NCI-H1417 treated with DMSO at 0.1 percent for 48 hours (cell line): ENCODE results near the gene DENND11.

Experiments
- DNase-seq: peaks from one replicate; lab custom pipeline; 2025; lab: John Stamatoyannopoulos, UW

The DENND11 gene, protein sequence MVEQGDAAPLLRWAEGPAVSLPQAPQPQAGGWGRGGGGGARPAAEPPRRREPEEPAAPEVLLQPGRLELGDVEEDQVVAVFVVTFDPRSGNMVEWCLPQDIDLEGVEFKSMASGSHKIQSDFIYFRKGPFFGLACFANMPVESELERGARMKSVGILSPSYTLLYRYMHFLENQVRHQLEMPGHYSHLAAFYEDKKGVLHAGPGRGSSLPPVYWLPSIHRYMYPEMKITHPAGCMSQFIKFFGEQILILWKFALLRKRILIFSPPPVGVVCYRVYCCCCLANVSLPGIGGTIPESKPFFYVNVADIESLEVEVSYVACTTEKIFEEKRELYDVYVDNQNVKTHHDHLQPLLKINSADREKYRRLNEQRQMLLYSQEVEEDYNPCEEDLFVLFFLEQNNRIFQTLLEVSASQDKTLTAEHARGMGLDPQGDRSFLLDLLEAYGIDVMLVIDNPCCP

DNA sequence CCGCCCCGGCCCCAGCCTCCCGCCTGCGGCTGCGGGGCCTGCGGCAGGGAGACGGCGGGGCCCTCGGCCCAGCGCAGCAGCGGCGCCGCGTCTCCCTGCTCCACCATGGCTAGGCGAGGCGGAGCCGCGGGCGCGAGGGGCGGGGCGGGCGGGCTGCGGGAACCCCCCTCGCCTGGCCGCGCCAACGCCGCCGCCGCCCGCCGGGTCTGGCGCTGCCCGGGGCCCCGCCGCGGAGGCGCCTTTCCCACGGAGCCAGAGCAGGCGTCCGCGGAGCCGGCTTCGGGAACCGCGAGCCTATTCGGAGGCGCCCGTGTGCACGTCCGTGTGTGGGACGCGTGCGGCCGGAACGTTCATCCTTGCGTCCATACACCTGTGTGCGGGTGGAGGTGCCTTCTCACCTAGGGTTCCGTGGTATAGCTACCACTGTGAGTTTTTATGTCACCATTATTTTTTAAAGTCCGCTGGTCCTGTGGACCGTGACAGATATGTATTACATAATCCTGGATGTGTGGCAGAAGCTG is at the start of gene DENND11:
Gene DENND11 (minus strand): TSS at position 120 of the 521 bp plus-strand sequence. CDS start 13 bp downstream, at position 107.
- no peak for DNase-seq

- no peak for DNase-seq
These were observed 46.4 kb upstream of the DENND11 start for GRCh38 chr7:141748396-141748795.

DNA sequence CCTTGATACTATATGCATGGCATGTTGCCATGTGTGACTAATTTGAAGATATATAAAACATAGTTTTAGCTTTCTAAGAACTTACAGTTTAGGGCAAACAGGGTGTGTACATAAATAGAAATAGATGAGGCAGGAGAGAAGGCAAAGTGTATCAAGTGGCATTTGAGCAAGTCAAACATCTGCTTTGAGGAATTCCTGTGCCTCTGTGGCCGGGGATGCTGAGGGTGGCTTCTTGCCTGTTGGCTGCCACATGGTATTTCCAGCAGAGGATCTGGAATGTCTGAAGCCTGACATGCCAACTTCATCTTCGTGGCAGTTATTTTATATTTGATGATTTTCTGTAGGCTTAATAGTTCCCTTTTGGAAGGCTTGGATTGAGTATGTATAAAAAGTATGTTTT is 42.2 kb upstream of the DENND11 start:
- no peak for DNase-seq

DNA sequence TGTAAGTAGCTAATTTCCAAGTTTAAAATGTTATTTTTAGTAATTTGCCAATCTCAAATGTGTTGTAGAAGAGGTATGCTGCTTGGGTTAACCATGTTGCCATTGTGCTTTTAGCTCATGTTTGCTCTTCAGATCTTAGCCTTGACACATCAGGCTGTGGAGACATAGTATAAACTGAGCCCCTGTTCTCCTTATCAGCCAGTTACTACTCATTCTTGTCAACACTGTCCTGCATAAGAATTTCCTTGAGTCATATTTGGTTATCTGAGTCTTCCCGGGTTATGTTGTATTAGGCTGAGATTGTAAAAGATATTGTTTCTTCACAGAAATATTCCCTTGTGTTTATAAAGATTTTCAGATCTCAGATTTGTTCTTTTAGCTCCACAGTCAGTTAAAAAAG is 40.3 kb upstream of the DENND11 start:
- no peak for DNase-seq

DNA sequence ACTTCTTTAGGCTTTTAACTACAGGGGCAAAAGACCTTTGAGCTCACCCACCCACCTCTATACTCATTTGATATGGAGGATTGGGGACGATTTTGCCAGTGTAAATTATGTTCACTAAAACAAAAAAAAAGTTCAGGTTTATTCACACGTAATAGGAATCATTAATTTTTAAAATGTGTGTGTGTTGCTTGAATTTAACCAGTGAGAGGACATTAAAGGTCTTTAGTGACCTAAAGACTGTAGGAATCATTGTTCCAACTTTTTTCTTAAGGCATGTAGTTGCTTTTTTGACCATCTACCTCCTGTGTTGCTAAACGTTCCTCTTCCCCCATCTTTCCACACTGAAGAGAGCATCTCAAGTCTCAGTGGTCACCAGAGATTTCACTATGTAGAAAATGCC is 37.3 kb upstream of the DENND11 start:
- no peak for DNase-seq

DNA sequence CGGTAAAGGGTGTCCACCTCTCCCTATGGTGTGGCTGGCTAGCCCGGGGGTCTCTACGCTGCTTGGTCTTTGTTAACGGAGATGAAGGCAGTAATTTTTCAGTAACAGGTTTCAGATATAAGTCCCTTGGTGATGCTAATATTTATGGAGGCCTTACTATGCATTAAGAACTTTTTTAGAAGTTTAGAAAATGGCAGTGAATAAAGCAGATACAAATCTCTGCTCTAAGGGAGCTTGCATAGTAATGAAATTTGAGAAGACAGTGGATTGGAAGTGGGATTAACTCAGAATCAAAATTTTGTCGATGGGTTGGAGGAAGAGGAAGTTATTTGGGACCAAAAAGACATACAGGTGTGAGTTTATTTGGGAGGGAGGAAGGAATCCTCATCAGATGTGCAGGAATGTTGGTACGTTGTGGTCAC is 36.6 kb upstream of the DENND11 start:
- DNase-seq: no peak

DNA sequence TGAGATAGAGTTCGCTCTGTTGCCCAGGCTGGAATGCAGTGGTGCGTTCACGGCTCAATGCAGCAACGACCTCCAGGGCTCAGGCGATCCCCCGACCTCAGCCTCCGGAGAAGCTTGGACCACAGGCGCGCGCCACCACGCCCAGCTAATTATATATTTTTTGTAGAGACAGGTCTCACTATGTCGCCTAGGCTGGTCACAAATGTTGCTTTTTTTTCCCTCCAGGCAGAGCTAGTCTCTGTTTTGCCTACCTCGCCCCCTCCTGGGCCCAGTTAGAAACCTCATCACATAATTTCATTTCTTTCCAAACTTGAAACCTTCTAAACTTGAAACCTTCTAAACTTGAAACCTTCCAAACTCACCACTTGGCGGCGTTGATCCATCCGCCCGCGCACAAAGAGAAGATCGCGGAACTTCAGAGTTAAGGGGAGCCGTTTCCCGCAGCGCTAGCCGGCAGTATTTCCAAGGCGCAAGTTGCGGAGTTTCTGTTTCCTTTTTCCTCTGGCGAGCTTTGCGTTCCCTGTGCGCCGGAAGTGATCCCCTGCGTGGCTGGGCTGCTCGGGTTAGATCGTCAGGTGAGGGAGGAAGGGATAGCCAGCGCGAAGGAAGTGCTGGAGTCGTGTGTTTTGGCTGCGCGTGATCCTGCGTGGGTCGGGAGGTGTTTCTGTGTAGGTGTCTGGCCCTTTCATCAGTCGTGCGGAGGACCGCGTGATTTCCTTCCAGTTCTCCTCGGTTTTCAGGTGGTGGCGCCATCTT is 36.0 kb upstream of the DENND11 start, which contains the start of gene SSBP1:
Gene SSBP1 (plus strand): TSS at position 523 of the 756 bp plus-strand sequence. CDS start 809 bp downstream, outside the sequence.
- DNase-seq: peak; percentile 97

DNA sequence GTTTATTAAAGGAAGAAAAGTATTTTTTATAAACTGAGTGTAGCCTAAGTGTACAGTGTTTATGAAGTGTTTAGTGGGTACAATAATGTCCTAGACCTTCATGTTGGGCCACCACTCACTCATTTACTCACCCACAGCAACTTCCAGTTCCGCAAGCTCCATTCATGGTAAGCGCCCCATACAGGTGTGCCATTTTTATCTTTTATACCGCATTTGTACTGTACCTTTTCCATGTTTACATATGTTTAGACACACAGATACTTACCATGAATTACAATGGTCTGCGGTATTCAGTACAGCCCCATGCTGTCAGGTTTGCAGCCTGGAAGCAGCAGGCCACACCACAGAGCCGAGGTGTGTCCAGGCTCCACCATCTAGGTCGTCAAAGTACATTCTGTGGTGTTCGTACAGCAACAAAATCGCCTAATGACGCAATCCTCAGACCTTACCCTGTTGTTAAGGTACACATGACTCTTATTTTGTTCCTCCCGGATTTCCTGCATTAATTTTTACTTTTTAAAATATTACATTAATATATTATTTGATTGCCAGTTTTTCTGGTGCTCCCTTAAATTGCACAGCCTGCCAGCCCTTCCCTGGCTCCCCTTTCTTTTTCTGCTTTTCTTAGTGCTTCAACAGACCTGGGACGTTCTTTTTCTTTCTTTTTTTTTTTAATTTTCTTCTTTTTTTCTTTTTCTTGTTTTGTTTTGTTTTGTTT is 35.3 kb upstream of the DENND11 start:
- no peak for DNase-seq

DNA sequence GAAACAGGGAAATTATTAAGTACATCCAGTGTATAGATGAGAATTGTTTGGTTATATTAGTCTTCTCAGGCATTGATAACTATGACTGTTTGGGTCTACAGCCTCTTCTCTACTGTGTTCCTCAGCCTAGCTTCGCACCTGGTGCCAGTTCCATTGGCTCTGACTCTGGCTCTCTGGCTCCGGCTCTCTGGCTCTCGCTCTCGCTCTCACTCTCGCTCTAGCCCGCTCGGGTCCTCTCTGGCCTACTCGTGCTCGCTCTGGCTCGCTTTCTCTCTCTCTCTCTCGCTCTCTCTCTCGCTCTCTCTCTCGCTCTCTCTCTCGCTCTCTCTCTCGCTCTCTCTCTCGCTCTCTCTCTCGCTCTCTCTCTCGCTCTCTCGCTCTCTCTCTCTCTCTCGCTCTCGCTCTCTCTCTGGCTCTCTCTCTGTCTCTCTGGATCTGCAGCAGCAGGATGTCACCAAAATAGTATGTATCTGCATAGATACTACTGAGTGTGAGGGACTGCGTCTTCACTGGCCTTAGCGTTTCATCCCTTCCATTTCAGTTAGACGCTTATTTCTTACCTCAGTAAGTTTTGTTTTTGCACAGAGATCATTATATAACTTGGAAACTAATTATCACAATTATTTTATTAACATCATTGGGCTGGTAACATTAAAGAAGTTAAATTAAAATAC is 29.6 kb upstream of the DENND11 start:
- no peak for DNase-seq

GRCh38 chr7:141729020-141729419 is 27.1 kb upstream of the DENND11 start:
- no peak for DNase-seq

GRCh38 chr7:141722529-141722928 is 20.6 kb upstream of the DENND11 start:
- DNase-seq: no peak

- DNase-seq: no peak
These were observed 15.5 kb upstream of the DENND11 start for GRCh38 chr7:141717450-141717849.

- DNase-seq: no peak
These were observed 14.1 kb upstream of the DENND11 start for GRCh38 chr7:141715794-141716689.

GRCh38 chr7:141715018-141715417 is 13.1 kb upstream of the DENND11 start:
- no peak for DNase-seq

DNA sequence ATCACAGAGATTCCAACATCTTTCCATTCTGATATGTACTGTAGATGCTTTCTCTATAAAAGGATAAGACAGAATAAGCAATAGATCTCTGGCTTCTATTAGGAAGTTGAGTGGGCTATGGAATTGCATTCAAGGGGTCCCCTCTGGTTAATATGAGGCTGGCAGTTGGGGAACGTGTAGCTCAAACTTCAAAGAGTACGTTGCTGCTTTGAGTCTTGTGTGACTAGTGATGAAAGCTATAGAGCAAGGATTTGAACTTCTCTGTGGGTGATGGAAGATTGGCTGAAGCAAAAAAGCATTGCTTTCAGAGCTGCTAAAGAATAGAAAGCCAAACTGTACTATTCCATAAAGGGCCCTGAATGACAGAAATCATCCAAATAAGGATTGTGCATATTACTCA is 12.6 kb upstream of the DENND11 start:
- no peak for DNase-seq

GRCh38 chr7:141713890-141714289 is 11.9 kb upstream of the DENND11 start:
- DNase-seq: no peak

GRCh38 chr7:141712603-141713255 is 10.8 kb upstream of the DENND11 start:
- DNase-seq: no peak

- no peak for DNase-seq
These were observed 8.3 kb upstream of the DENND11 start for GRCh38 chr7:141710301-141710700.

DNA sequence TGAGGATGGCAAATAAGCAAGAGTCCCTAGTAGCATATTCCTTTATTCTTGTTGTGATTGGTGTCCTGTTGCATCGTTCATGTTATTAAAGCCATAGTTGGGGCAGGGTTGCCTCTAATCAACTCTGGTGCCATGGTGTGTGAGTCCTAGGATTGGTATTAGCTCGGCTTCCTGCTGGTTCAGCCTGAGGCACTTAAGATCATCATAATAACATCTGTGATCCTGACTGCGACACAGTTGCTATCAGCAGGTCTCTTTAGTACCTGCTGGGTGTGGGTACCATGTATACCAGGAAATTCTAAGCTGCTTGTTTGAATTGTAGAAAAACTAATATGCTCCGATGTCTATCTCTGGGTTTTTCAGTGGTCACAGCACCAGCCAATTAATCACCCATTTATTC is 7.8 kb upstream of the DENND11 start:
- DNase-seq: peak; percentile 48

DNA sequence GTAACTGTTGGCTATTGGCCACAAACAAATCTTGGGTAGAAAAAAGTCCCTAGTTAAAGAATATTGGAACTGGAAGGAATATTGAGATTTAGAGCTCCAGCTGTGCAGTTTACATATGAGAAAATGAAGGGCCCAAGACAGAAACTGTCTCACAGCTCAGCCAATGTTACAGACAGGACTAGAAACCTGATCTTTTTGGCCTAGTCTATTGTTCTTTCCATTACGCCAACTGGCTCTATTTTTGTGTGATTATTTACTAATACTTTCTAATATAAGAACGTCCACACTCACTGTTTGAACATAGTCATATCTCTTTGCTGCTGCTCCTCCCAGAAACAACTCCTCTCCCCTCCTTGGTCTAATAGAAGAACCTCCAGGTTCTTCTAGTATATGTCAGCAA is 7.4 kb upstream of the DENND11 start:
- no peak for DNase-seq
